WTC11 (cell line): Measurements from ENCODE around the gene MYL3. TPM values are rescaled to one million over a fixed set of nuclear protein-coding genes. Genes with fewer than 3 reads are reported as not detected.

Source experiments
- ATAC-seq: fragments of 200-7000 bp; cut with Tn5 transposase; 2 replicates; pipeline ENCODE4 v1.10.0; 2021; ENCODE audit warnings: mild to moderate bottlenecking, moderate library complexity
- CTCF ChIA-PET: fragments of 300-600 bp; sonication (Branson Sonifier 250); formaldehyde crosslinking; loops from one replicate; lab custom pipeline; 2021; ENCODE audit warnings: antibody characterized with exemption; lab: Charles Lee
- POLR2A ChIA-PET: fragments of 350-600 bp; sonication (Branson Sonifier 250); formaldehyde crosslinking; loops from one replicate; lab custom pipeline; 2021; ENCODE audit warnings: antibody characterized with exemption; lab: Charles Lee
- DNase-seq: peaks from one replicate; pipeline ENCODE4 v3.0.0; 2021; ENCODE audit warnings: low spot score
- H3K27ac Mint-ChIP-seq: 2 replicates; pipeline ENCODE4 v1.8.0; 2021; ENCODE audit warnings: mixed read lengths
- H3K27me3 Mint-ChIP-seq: 2 replicates; pipeline ENCODE4 v1.8.0; 2021; ENCODE audit warnings: low read depth, mild to moderate bottlenecking, moderate library complexity, mixed read lengths
- H3K36me3 Mint-ChIP-seq: 2 replicates; pipeline ENCODE4 v1.8.0; 2021; ENCODE audit warnings: mixed read lengths
- H3K4me1 Mint-ChIP-seq: 2 replicates; pipeline ENCODE4 v1.8.0; 2022; ENCODE audit warnings: mixed read lengths
- H3K4me3 Mint-ChIP-seq: 2 replicates; pipeline ENCODE4 v1.8.0; 2021; ENCODE audit warnings: mild to moderate bottlenecking, moderate library complexity, mixed read lengths
- H3K9me3 Mint-ChIP-seq: 2 replicates; pipeline ENCODE4 v1.8.0; 2021; ENCODE audit warnings: mixed read lengths
- CBFB ChIP-seq: sonication (generic); formaldehyde crosslinking; IDR thresholded peaks from 2 replicates; pipeline ENCODE4 v1.8.1; 2022; ENCODE audit warnings: mild to moderate bottlenecking, low read depth, missing genetic modification reagents
- CTCF ChIP-seq: fragments of 200-600 bp; IDR thresholded peaks from 2 replicates; pipeline ENCODE4 v1.8.0; 2022; ENCODE audit warnings: antibody characterized with exemption
- FOXJ3 ChIP-seq: sonication (generic); formaldehyde crosslinking; IDR thresholded peaks from 2 replicates; pipeline ENCODE4 v1.9.0; 2021; ENCODE audit warnings: missing genetic modification reagents, mild to moderate bottlenecking, borderline replicate concordance
- FOXP4 ChIP-seq: sonication (generic); formaldehyde crosslinking; IDR thresholded peaks from 2 replicates; pipeline ENCODE4 v1.8.0; 2022; ENCODE audit warnings: mild to moderate bottlenecking, missing genetic modification reagents
- IRF1 ChIP-seq: sonication (generic); formaldehyde crosslinking; IDR thresholded peaks from 2 replicates; pipeline ENCODE4 v1.8.0; 2023; ENCODE audit warnings: missing genetic modification reagents
- JUN ChIP-seq: sonication (generic); formaldehyde crosslinking; IDR thresholded peaks from 2 replicates; pipeline ENCODE4 v1.8.0; 2023; ENCODE audit warnings: mild to moderate bottlenecking, missing genetic modification reagents
- MXD4 ChIP-seq: fragments of 250-450 bp; sonication (Bioruptor Pico); IDR thresholded peaks from 2 replicates; pipeline ENCODE4 v1.8.0; 2021; ENCODE audit warnings: mild to moderate bottlenecking, moderate library complexity, borderline replicate concordance
- MYBL2 ChIP-seq: sonication (generic); formaldehyde crosslinking; IDR thresholded peaks from 2 replicates; pipeline ENCODE4 v1.8.1; 2023; ENCODE audit warnings: mild to moderate bottlenecking, moderate library complexity, missing genetic modification reagents
- SMAD3 ChIP-seq: sonication (generic); formaldehyde crosslinking; IDR thresholded peaks from 2 replicates; pipeline ENCODE4 v1.8.0; 2022; ENCODE audit warnings: missing genetic modification reagents, mild to moderate bottlenecking, borderline replicate concordance
- SMAD4 ChIP-seq: sonication (generic); formaldehyde crosslinking; IDR thresholded peaks from 2 replicates; pipeline ENCODE4 v1.8.0; 2022; ENCODE audit warnings: mild to moderate bottlenecking, missing genetic modification reagents
- STAT6 ChIP-seq: sonication (generic); formaldehyde crosslinking; conservative IDR thresholded peaks from 2 replicates; pipeline ENCODE4 v1.8.1; 2023; ENCODE audit warnings: mild to moderate bottlenecking, low read depth, missing genetic modification reagents, moderate library complexity
- TCF7 ChIP-seq: sonication (generic); formaldehyde crosslinking; IDR thresholded peaks from 2 replicates; pipeline ENCODE4 v1.8.0; 2022; ENCODE audit warnings: mild to moderate bottlenecking, low read depth, missing genetic modification reagents, moderate library complexity
- TEAD4 ChIP-seq: sonication (generic); formaldehyde crosslinking; IDR thresholded peaks from 2 replicates; pipeline ENCODE4 v1.8.0; 2022; ENCODE audit warnings: mild to moderate bottlenecking, missing genetic modification reagents
- USF2 ChIP-seq: sonication (generic); formaldehyde crosslinking; IDR thresholded peaks from 2 replicates; pipeline ENCODE4 v1.8.1; 2023; ENCODE audit warnings: mild to moderate bottlenecking, missing genetic modification reagents, moderate library complexity
- ZNF121 ChIP-seq: sonication (generic); formaldehyde crosslinking; IDR thresholded peaks from 2 replicates; pipeline ENCODE4 v1.8.0; 2023; ENCODE audit warnings: missing genetic modification reagents
- ZNF138 ChIP-seq: sonication (generic); formaldehyde crosslinking; conservative IDR thresholded peaks from 2 replicates; pipeline ENCODE4 v1.8.1; 2022; ENCODE audit warnings: mild to moderate bottlenecking, moderate library complexity, missing genetic modification reagents
- ZNF263 ChIP-seq: sonication (generic); formaldehyde crosslinking; IDR thresholded peaks from 2 replicates; pipeline ENCODE4 v1.8.1; 2022; ENCODE audit warnings: low read depth, mild to moderate bottlenecking, moderate library complexity, missing genetic modification reagents
- ZNF532 ChIP-seq: fragments of 250-450 bp; sonication (Bioruptor Pico); IDR thresholded peaks from 2 replicates; pipeline ENCODE4 v1.9.0; 2021; ENCODE audit warnings: mild to moderate bottlenecking, borderline replicate concordance
- ZNF671 ChIP-seq: fragments of 250-450 bp; sonication (Bioruptor Pico); IDR thresholded peaks from 2 replicates; pipeline ENCODE4 v1.8.0; 2021; ENCODE audit warnings: mild to moderate bottlenecking
- ZSCAN18 ChIP-seq: fragments of 250-450 bp; sonication (Bioruptor Pico); IDR thresholded peaks from 2 replicates; pipeline ENCODE4 v2.1.2; 2022; ENCODE audit warnings: mild to moderate bottlenecking, moderate library complexity
- total RNA-seq: library from RNA; stranded (reverse); gene quantifications from 3 replicates; pipeline ENCODE4 v1.2.3, GENCODE V29; 2021

Gene MYL3
- total RNA-seq, 1 experiment from 2014 or later, result 0.31 TPM

- Mint-ChIP-seq H3K27ac (no peak overlapping the region), H3K9me3 (no peaks in the 10 kb centered on the region), H3K36me3 (no peaks in the 10 kb centered on the region), H3K4me1 (0 out of 2 replicates have a peak, but pooled peaks cover 3% of the 10 kb centered on the region), H3K27me3 (peaks cover 52% of the 10 kb centered on the region)
- ChIA-PET CTCF (interaction anchor here (0.5 to 4.7 kb wide), 2 partner anchors 35 to 245 kb away, joined by 4 to 20 read pairs; no protein-coding TSS in a partner anchor), POLR2A (no interaction called here)
- DNase-seq (no peak), ATAC-seq (no peak)
- TF ChIP-seq ZNF532, result no peak
- no peak for TF ChIP-seq TEAD4 (CRISPR knock-in tag)
- no peak for TF ChIP-seq MYBL2 (CRISPR knock-in tag)
- no peak for TF ChIP-seq IRF1 (CRISPR knock-in tag)
- TF ChIP-seq ZNF263 (CRISPR knock-in tag), result no peak
- TF ChIP-seq FOXJ3, result no peak
- no peak for TF ChIP-seq ZSCAN18 (CRISPR knock-in tag)
- TF ChIP-seq STAT6 (CRISPR knock-in tag), result no peak
- no peak for TF ChIP-seq CTCF
- no peak for TF ChIP-seq TCF7 (CRISPR knock-in tag)
- TF ChIP-seq MXD4 (CRISPR knock-in tag), result no peak
- no peak for TF ChIP-seq SMAD4 (CRISPR knock-in tag)
- TF ChIP-seq CBFB (CRISPR knock-in tag), result no peak
- TF ChIP-seq ZNF671 (CRISPR knock-in tag), result no peak
- TF ChIP-seq FOXP4 (CRISPR knock-in tag), result no peak
- TF ChIP-seq ZNF121 (CRISPR knock-in tag), result no peak
- TF ChIP-seq JUN (CRISPR knock-in tag), result no peak
- TF ChIP-seq USF2 (CRISPR knock-in tag), result no peak
- no peak for TF ChIP-seq ZNF138 (CRISPR knock-in tag)
- no peak for TF ChIP-seq SMAD3 (CRISPR knock-in tag)
- TF ChIP-seq, all 79 proteins: peak for 0
- H3K4me3 Mint-ChIP-seq, result no peak overlapping the region
Measured at GRCh38 chr3:46874430-46874829, 11.2 kb upstream of the MYL3 start.
